ENCODE results near the gene VEGFA. TPM values are rescaled to one million over a fixed set of nuclear protein-coding genes. Genes with fewer than 3 reads are reported as not detected.

VEGFA gene
- total and polyA plus RNA-seq, 2 experiments from 2014 or later = 148 to 179 TPM

DNA sequence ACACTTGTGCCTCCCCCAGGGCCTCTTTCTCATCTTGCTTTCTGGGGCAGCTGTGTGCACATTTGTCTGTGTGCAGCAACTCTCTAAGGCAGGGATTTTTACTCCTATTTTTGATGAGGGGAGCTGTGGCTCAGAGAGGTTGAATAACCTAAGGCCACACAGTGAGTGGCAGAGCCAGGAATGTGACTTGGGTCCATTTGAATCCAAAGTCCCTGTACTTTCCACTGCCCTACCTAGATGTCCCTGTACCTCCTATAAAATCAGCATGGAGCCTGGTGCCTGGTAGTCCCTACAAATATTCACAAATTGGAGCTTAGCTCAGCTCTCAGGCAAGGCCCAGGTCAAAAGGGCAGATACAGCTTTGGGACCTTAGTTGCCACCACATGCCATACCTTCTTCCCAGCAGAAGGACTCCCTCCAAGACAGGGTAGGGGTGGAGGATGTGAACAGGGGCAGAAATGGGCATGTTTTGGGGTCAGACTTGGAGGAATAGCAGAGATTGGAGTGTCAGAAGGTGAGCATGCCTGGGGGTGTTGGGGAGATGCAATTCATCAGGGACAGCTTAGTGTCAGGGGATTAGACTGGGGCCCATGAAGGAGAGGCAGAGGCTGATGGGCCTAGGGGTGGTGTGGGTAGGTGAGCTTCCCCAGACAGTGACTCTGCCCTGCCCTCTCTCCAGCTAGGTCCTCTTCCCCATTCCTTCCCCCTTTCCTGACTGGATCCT lies 4.1 kb upstream of the VEGFA start:
- Histone ChIP-seq H3K4me1 (ENCODE audit: insufficient read depth) (peaks cover 59% of the 10 kb centered on the region), H3K79me2 (peaks cover 8% of the 10 kb centered on the region), H2AFZ (no peak overlapping the region), H3K4me3 (no peak overlapping the region), H3K27ac (peak overlapping the region; percentile 75), H3K9me2 (replicated peaks; ENCODE audit: insufficient read depth) (no peaks in the 10 kb centered on the region), H3K36me3 (replicated peaks; ENCODE audit: insufficient read depth, low read depth) (no peaks in the 10 kb centered on the region), H3K9me3 (ENCODE audit: low read depth) (no peaks in the 10 kb centered on the region), H3K4me2 (no peak overlapping the region), H4K20me1 (ENCODE audit: insufficient read depth, poor library complexity, severe bottlenecking) (peaks cover 3% of the 10 kb centered on the region), H3K27me3 (no peaks in the 10 kb centered on the region)
- no peak for DNase-seq (ENCODE audit: low spot score)
- TF ChIP-seq, protein P1, sequence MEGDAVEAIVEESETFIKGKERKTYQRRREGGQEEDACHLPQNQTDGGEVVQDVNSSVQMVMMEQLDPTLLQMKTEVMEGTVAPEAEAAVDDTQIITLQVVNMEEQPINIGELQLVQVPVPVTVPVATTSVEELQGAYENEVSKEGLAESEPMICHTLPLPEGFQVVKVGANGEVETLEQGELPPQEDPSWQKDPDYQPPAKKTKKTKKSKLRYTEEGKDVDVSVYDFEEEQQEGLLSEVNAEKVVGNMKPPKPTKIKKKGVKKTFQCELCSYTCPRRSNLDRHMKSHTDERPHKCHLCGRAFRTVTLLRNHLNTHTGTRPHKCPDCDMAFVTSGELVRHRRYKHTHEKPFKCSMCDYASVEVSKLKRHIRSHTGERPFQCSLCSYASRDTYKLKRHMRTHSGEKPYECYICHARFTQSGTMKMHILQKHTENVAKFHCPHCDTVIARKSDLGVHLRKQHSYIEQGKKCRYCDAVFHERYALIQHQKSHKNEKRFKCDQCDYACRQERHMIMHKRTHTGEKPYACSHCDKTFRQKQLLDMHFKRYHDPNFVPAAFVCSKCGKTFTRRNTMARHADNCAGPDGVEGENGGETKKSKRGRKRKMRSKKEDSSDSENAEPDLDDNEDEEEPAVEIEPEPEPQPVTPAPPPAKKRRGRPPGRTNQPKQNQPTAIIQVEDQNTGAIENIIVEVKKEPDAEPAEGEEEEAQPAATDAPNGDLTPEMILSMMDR (IDR thresholded peaks at IDR 0.05; ENCODE audit: poor library complexity) = no peak
- TF ChIP-seq EZH2phosphoT487 (IDR thresholded peaks at IDR 0.05; ENCODE audit: low read depth, severe bottlenecking, unreplicated experiment) (no peak), EZH2 (IDR thresholded peaks at IDR 0.05; ENCODE audit: borderline replicate concordance) (no peak)

DNA sequence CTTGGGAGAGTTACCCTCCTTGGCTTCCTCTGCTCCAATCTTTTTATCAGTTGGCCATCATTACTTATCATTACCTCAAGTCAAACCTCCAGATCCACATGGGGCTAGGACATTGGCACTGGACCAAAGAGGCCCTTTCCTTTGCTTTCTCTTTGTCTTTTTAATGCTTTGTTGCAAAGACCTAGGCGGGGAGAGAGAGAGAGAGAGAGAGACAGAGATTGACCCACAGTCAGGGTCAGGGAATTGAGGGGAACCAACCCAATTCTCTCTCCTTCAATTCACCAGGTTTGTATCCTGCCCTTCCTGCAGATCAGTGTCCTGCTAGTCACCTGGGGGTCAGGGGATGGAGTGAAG lies 3.5 kb upstream of the VEGFA start:
- Histone ChIP-seq H3K79me2 (peaks cover 14% of the 10 kb centered on the region), H3K9me3 (ENCODE audit: low read depth) (no peaks in the 10 kb centered on the region), H3K4me2 (no peak overlapping the region), H3K4me1 (ENCODE audit: insufficient read depth) (peaks cover 59% of the 10 kb centered on the region), H3K27me3 (no peaks in the 10 kb centered on the region), H3K36me3 (replicated peaks; ENCODE audit: insufficient read depth, low read depth) (no peaks in the 10 kb centered on the region), H4K20me1 (ENCODE audit: insufficient read depth, poor library complexity, severe bottlenecking) (peaks cover 7% of the 10 kb centered on the region), H3K9me2 (replicated peaks; ENCODE audit: insufficient read depth) (no peaks in the 10 kb centered on the region), H3K4me3 (no peak overlapping the region), H2AFZ (no peak overlapping the region), H3K27ac (peak overlapping the region; percentile 75)
- no peak for DNase-seq (ENCODE audit: low spot score)
- 87% methylated on average over 1 of the region's 1 CpG for whole genome bisulfite sequencing (ENCODE audit: low lambda C conversion rate, missing lambda C conversion rate)
- TF ChIP-seq EZH2phosphoT487 (IDR thresholded peaks at IDR 0.05; ENCODE audit: low read depth, severe bottlenecking, unreplicated experiment) (no peak), EZH2 (IDR thresholded peaks at IDR 0.05; ENCODE audit: borderline replicate concordance) (no peak)
- TF ChIP-seq, protein P1 (IDR thresholded peaks at IDR 0.05; ENCODE audit: poor library complexity) = no peak

DNA sequence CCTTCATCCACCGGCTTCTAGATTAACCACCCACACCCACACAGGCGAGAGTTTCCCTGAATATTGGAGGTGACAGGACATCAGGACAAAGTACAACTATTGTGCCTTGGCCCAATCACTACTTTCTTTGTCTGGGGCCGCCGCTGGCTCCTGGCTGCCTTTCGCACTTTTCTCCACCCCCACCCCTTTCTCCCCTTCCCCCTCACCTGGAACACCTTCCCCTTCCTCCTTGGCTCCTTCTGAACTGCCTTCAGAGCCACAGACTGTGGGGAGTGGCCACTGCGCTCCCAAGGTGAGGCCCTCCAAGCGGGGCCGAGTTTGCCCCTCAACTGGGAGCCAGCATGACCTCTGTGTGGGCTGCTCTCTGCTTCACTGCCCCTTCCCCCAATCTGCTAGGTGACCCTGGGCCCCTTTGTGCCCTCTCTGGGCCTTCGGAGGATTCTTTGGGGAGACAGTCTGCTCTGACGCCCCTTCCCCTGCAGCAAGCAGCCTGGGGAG lies 3.0 kb upstream of the VEGFA start:
- peak overlapping the region; percentile 34 for H3K4me2 ChIP-seq
- no peaks in the 10 kb centered on the region for H3K27me3 ChIP-seq
- peaks cover 59% of the 10 kb centered on the region for H3K4me1 ChIP-seq (ENCODE audit: insufficient read depth)
- H2AFZ ChIP-seq = no peak overlapping the region
- no peaks in the 10 kb centered on the region for H3K9me2 ChIP-seq (replicated peaks; ENCODE audit: insufficient read depth)
- 58% methylated on average over 9 of the region's 10 CpGs for WGBS (ENCODE audit: low lambda C conversion rate, missing lambda C conversion rate)
- H3K27ac ChIP-seq = peak overlapping the region; percentile 85
- H3K36me3 ChIP-seq (replicated peaks; ENCODE audit: insufficient read depth, low read depth) = no peaks in the 10 kb centered on the region
- H3K4me3 ChIP-seq = no peak overlapping the region
- H3K79me2 ChIP-seq = peaks cover 19% of the 10 kb centered on the region
- H3K9me3 ChIP-seq (ENCODE audit: low read depth) = no peaks in the 10 kb centered on the region
- TF ChIP-seq EZH2phosphoT487 (IDR thresholded peaks at IDR 0.05; ENCODE audit: low read depth, severe bottlenecking, unreplicated experiment) = no peak
- TF ChIP-seq EZH2 (IDR thresholded peaks at IDR 0.05; ENCODE audit: borderline replicate concordance) = no peak
- TF ChIP-seq, protein P1 (IDR thresholded peaks at IDR 0.05; ENCODE audit: poor library complexity) = no peak
- H4K20me1 ChIP-seq (ENCODE audit: insufficient read depth, poor library complexity, severe bottlenecking) = peaks cover 13% of the 10 kb centered on the region
- DNase-seq (ENCODE audit: low spot score) = peak; percentile 62

All from hepatocyte (in vitro differentiated cells).